ENCODE results near the gene NKPD1.

NKPD1 gene

GRCh38 chr19:45172611-45173208 lies 11.9 kb upstream of the NKPD1 start:
- no peak for DNase-seq (ENCODE audit: low read depth)

- no peak for DNase-seq (ENCODE audit: low read depth)
Observed at GRCh38 chr19:45172173-45172572, 11.4 kb upstream of the NKPD1 start.

- DNase-seq (ENCODE audit: low read depth), result no peak
Observed at GRCh38 chr19:45171211-45171623, 10.4 kb upstream of the NKPD1 start.

- DNase-seq (ENCODE audit: low read depth), result no peak
Observed at GRCh38 chr19:45170146-45171106, 9.6 kb upstream of the NKPD1 start.

- DNase-seq (ENCODE audit: low read depth), result no peak
Observed at GRCh38 chr19:45169602-45170001, 8.8 kb upstream of the NKPD1 start.

GRCh38 chr19:45168767-45169351 lies 8.1 kb upstream of the NKPD1 start:
- DNase-seq (ENCODE audit: low read depth), result no peak

GRCh38 chr19:45166723-45167252 lies 6.0 kb upstream of the NKPD1 start:
- no peak for DNase-seq (ENCODE audit: low read depth)

GRCh38 chr19:45164577-45165335 lies 4.0 kb upstream of the NKPD1 start:
- no peak for DNase-seq (ENCODE audit: low read depth)

- DNase-seq (ENCODE audit: low read depth), result no peak
Observed at GRCh38 chr19:45163751-45164460, 3.1 kb upstream of the NKPD1 start.

GRCh38 chr19:45163156-45163555 lies 2.4 kb upstream of the NKPD1 start:
- no peak for DNase-seq (ENCODE audit: low read depth)

GRCh38 chr19:45162608-45163143 lies 1.9 kb upstream of the NKPD1 start:
- DNase-seq (ENCODE audit: low read depth), result no peak

- DNase-seq (ENCODE audit: low read depth), result no peak
Observed at GRCh38 chr19:45161738-45162607, 1.2 kb upstream of the NKPD1 start.

- DNase-seq (ENCODE audit: low read depth), result no peak
Observed at GRCh38 chr19:45159971-45160324, 834 bp downstream of the NKPD1 start.

GRCh38 chr19:45159210-45159970 lies 1.4 kb downstream of the NKPD1 start:
- no peak for DNase-seq (ENCODE audit: low read depth)

- DNase-seq (ENCODE audit: low read depth), result no peak
Observed at GRCh38 chr19:45158503-45159209, 2.1 kb downstream of the NKPD1 start.

- DNase-seq (ENCODE audit: low read depth), result no peak
Observed at GRCh38 chr19:45156751-45157150, 4.0 kb downstream of the NKPD1 start.

- no peak for DNase-seq (ENCODE audit: low read depth)
Observed at GRCh38 chr19:45156011-45156630, 4.7 kb downstream of the NKPD1 start.

All from HS-5 (cell line).